Hepatocyte (in vitro differentiated cells): ENCODE data around the gene EXD1. TPM values are rescaled to one million over a fixed set of nuclear protein-coding genes. Genes with fewer than 3 reads are reported as not detected.

ENCODE experiments used
- DNase-seq: peaks from one replicate; pipeline ENCODE4 v3.0.0-alpha.2; 2016; ENCODE audit warnings: low spot score
- H2AFZ ChIP-seq: fragments of 200-600 bp; sonication (generic); 2 replicates; pipeline ENCODE4 v1.6.0; 2016; ENCODE audit warnings: antibody characterized with exemption, mild to moderate bottlenecking
- H3K27ac ChIP-seq: fragments of 200-600 bp; sonication (generic); 2 replicates; pipeline ENCODE4 v1.5.1; 2016; ENCODE audit warnings: mild to moderate bottlenecking
- H3K27me3 ChIP-seq: fragments of 200-600 bp; sonication (generic); 2 replicates; pipeline ENCODE4 v1.6.1; 2016
- H3K36me3 ChIP-seq: fragments of 200-600 bp; sonication (generic); replicated peaks from 2 replicates; pipeline ENCODE4 v1.5.1; 2016; ENCODE audit warnings: low read depth; ENCODE audit not compliant: insufficient read depth
- H3K4me1 ChIP-seq: fragments of 200-600 bp; sonication (generic); 2 replicates; pipeline ENCODE4 v1.5.1; 2016; ENCODE audit warnings: mild to moderate bottlenecking, moderate library complexity; ENCODE audit not compliant: insufficient read depth
- H3K4me2 ChIP-seq: fragments of 200-600 bp; sonication (generic); 2 replicates; pipeline ENCODE4 v1.6.0; 2016
- H3K4me3 ChIP-seq: fragments of 200-600 bp; sonication (generic); 2 replicates; pipeline ENCODE4 v1.5.1; 2016; ENCODE audit warnings: mild to moderate bottlenecking
- H3K79me2 ChIP-seq: fragments of 200-600 bp; sonication (generic); 2 replicates; pipeline ENCODE4 v1.6.0; 2017; ENCODE audit warnings: mild to moderate bottlenecking
- H3K9me2 ChIP-seq: fragments of 200-600 bp; sonication (generic); replicated peaks from 2 replicates; pipeline ENCODE4 v1.6.0; 2017; ENCODE audit warnings: mild to moderate bottlenecking; ENCODE audit not compliant: insufficient read depth
- H3K9me3 ChIP-seq: fragments of 200-600 bp; sonication (generic); 2 replicates; pipeline ENCODE4 v1.5.1; 2016; ENCODE audit warnings: low read depth, mild to moderate bottlenecking
- H4K20me1 ChIP-seq: fragments of 200-600 bp; sonication (generic); 2 replicates; pipeline ENCODE4 v1.6.0; 2016; ENCODE audit warnings: mild to moderate bottlenecking; ENCODE audit not compliant: insufficient read depth, poor library complexity, severe bottlenecking
- EZH2 ChIP-seq: fragments of 200-600 bp; sonication (generic); IDR thresholded peaks from 2 replicates; pipeline ENCODE4 v1.6.1; 2016; ENCODE audit warnings: antibody characterized with exemption, mild to moderate bottlenecking, borderline replicate concordance
- EZH2phosphoT487 ChIP-seq: fragments of 200-600 bp; sonication (generic); IDR thresholded peaks from one replicate; pipeline ENCODE4 v1.6.1; 2018; ENCODE audit warnings: antibody characterized with exemption, mild to moderate bottlenecking, low read depth, moderate library complexity; ENCODE audit not compliant: unreplicated experiment, severe bottlenecking
- WGBS: methylation state at CpG from one replicate; pipeline ENCODE4 v1.1.6; 2016; ENCODE audit warnings: low lambda C conversion rate; ENCODE audit errors: missing lambda C conversion rate; 5-methylcytosine and 5-hydroxymethylcytosine counted together
- polyA plus RNA-seq: library from polyadenylated mRNA; unstranded; fragments of >200 nt; fragmentation: Nextera tagmentation; extraction: Ambion mirVana; gene quantifications from 2 replicates; pipeline ENCODE4 v1.2.1, GENCODE V29; 2016
- total RNA-seq: library from RNA; depleted of rRNA; stranded (reverse); fragments of >200 nt; gene quantifications from 2 replicates; pipeline ENCODE4 v1.2.3, GENCODE V29; 2014
- TF ChIP-seq, protein P1 (sequence below): fragments of 200-600 bp; sonication (generic); IDR thresholded peaks from 2 replicates; pipeline ENCODE4 v1.5.1; 2016; ENCODE audit warnings: antibody characterized with exemption, mild to moderate bottlenecking; ENCODE audit not compliant: poor library complexity

EXD1 gene
- total and polyA plus RNA-seq, 2 experiments from 2014 or later: not detected

DNA sequence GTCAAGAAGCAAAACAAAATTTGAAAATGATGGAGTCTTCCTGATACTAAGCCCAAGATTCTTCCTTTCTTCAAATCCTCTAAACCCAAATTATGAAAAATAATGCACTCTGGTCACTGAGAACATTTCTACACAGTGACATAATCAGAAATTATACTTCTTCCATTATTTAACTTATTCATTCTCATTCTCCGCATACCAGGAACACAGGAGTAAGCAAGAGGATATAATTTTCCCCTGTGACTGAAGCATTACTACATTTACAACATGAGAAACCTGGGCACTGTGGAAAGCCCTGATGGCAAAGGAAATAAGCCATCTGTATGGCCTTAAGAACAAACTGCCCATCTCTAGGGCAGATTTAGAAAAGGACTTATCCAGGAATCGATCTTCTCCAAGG is 47.0 kb downstream of the EXD1 start:
- Histone ChIP-seq H3K4me1 (no peaks in the 10 kb centered on the region), H3K79me2 (no peaks in the 10 kb centered on the region), H3K9me3 (no peaks in the 10 kb centered on the region), H4K20me1 (no peaks in the 10 kb centered on the region), H3K4me2 (no peak overlapping the region), H3K36me3 (no peaks in the 10 kb centered on the region), H3K4me3 (no peak overlapping the region), H3K27me3 (no peaks in the 10 kb centered on the region), H2AFZ (peak overlapping the region; percentile 15), H3K27ac (no peak overlapping the region), H3K9me2 (no peaks in the 10 kb centered on the region)
- DNase-seq: no peak
- WGBS: 82% methylated on average over 2 of the region's 2 CpGs
- TF ChIP-seq, protein P1, sequence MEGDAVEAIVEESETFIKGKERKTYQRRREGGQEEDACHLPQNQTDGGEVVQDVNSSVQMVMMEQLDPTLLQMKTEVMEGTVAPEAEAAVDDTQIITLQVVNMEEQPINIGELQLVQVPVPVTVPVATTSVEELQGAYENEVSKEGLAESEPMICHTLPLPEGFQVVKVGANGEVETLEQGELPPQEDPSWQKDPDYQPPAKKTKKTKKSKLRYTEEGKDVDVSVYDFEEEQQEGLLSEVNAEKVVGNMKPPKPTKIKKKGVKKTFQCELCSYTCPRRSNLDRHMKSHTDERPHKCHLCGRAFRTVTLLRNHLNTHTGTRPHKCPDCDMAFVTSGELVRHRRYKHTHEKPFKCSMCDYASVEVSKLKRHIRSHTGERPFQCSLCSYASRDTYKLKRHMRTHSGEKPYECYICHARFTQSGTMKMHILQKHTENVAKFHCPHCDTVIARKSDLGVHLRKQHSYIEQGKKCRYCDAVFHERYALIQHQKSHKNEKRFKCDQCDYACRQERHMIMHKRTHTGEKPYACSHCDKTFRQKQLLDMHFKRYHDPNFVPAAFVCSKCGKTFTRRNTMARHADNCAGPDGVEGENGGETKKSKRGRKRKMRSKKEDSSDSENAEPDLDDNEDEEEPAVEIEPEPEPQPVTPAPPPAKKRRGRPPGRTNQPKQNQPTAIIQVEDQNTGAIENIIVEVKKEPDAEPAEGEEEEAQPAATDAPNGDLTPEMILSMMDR: no peak
- TF ChIP-seq EZH2 (no peak), EZH2phosphoT487 (no peak)

- H2AFZ ChIP-seq: no peak overlapping the region
- H3K4me3 ChIP-seq: no peak overlapping the region
- H3K4me1 ChIP-seq: no peaks in the 10 kb centered on the region
- H3K27ac ChIP-seq: no peak overlapping the region
- H3K9me3 ChIP-seq: no peaks in the 10 kb centered on the region
- H3K4me2 ChIP-seq: no peak overlapping the region
- no peak for DNase-seq
- WGBS: 64% methylated on average over 4 of the region's 4 CpGs
- TF ChIP-seq EZH2: no peak
- TF ChIP-seq, protein P1: no peak
- TF ChIP-seq EZH2phosphoT487: no peak
- H3K79me2 ChIP-seq: no peaks in the 10 kb centered on the region
- no peaks in the 10 kb centered on the region for H3K36me3 ChIP-seq
- no peaks in the 10 kb centered on the region for H3K9me2 ChIP-seq
- no peaks in the 10 kb centered on the region for H3K27me3 ChIP-seq
- H4K20me1 ChIP-seq: no peaks in the 10 kb centered on the region
These were observed 48.3 kb downstream of the EXD1 start for GRCh38 chr15:41182266-41182665.

DNA sequence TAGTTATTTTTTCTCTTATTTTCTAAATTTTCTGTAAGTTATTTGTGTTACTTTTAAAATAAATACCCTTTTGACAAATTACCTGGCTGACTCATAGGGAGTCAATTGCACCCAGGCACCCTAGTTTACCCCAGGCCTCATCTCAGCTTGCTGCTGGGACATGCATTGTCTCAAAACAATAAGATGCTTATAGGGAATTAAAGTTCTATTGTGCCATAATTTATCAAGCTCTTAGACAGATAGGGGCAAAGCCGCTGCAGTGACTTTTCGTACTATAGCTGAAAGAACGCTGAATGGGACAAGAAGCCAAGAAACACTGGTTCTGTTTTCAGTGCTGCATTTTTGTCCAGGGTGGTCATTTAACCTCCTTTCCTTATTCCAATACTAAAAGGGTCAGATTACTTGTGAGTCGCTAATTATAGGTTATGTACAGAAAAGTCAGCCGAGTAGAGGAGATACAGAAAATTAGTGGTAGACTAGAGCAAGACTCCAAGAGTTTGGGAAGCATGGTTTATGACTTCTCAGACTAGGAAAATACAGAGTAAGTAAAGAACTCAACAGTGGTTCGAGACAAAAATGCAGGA is 50.3 kb downstream of the EXD1 start:
- no peak overlapping the region for H3K27ac ChIP-seq
- H3K9me2 ChIP-seq: no peaks in the 10 kb centered on the region
- no peaks in the 10 kb centered on the region for H3K36me3 ChIP-seq
- no peak for DNase-seq
- no peaks in the 10 kb centered on the region for H3K79me2 ChIP-seq
- no peak overlapping the region for H3K4me3 ChIP-seq
- no peak overlapping the region for H2AFZ ChIP-seq
- H3K9me3 ChIP-seq: no peaks in the 10 kb centered on the region
- H3K4me1 ChIP-seq: no peaks in the 10 kb centered on the region
- no peaks in the 10 kb centered on the region for H3K27me3 ChIP-seq
- no peak for TF ChIP-seq EZH2phosphoT487
- no peak for TF ChIP-seq EZH2
- TF ChIP-seq, protein P1: no peak
- no peak overlapping the region for H3K4me2 ChIP-seq
- no peaks in the 10 kb centered on the region for H4K20me1 ChIP-seq
- WGBS: 74% methylated on average over 6 of the region's 6 CpGs

- TF ChIP-seq, protein P1: no peak
- TF ChIP-seq EZH2 (no peak), EZH2phosphoT487 (no peak)
- no peaks in the 10 kb centered on the region for H4K20me1 ChIP-seq
- H3K79me2 ChIP-seq: no peaks in the 10 kb centered on the region
- no peaks in the 10 kb centered on the region for H3K4me1 ChIP-seq
- DNase-seq: no peak
- no peak overlapping the region for H3K4me3 ChIP-seq
- no peak overlapping the region for H3K4me2 ChIP-seq
- H2AFZ ChIP-seq: no peak overlapping the region
- no peaks in the 10 kb centered on the region for H3K9me2 ChIP-seq
- H3K9me3 ChIP-seq: no peaks in the 10 kb centered on the region
- WGBS: 93% methylated on average over 4 of the region's 4 CpGs
- H3K27me3 ChIP-seq: no peaks in the 10 kb centered on the region
- H3K27ac ChIP-seq: no peak overlapping the region
- H3K36me3 ChIP-seq: no peaks in the 10 kb centered on the region
These were observed 60.8 kb downstream of the EXD1 start for GRCh38 chr15:41169781-41170180.
